Measurements from ENCODE around the gene FBXO46.
"Not testable (repeated sequence)": the region's sequence is repeated elsewhere in the genome, so short reads cannot be mapped to it uniquely, and the experiment has no call there.

Gene FBXO46

GRCh38 chr19:45691516-45692186 lies 39.0 kb downstream of the FBXO46 start, which contains the start of gene SNRPD2:
SNRPD2 (minus strand) TSS chr19:45691953; CDS start chr19:45691888, 65 bp downstream.
- TF ChIP-seq CTCF (conservative IDR thresholded peaks at IDR 0.05) = no peak
- TF ChIP-seq ZFX (IDR thresholded peaks at IDR 0.05) = peak; percentile 37; the same call in 1 of the 2 replicates
- peak within 1 kb of the TSS; percentile 86 for H3K27ac ChIP-seq

- H3K27ac ChIP-seq = no peak overlapping the region
- no peak for TF ChIP-seq CTCF (conservative IDR thresholded peaks at IDR 0.05)
- TF ChIP-seq ZFX (IDR thresholded peaks at IDR 0.05) = no peak
Observed at GRCh38 chr19:45687599-45687998, 43.1 kb downstream of the FBXO46 start.

GRCh38 chr19:45685045-45685444 lies 45.7 kb downstream of the FBXO46 start:
- not testable (repeated sequence) for H3K27ac ChIP-seq

GRCh38 chr19:45682908-45683307 lies 47.8 kb downstream of the FBXO46 start:
- H3K27ac ChIP-seq = no peak overlapping the region
- TF ChIP-seq ZFX (IDR thresholded peaks at IDR 0.05) = no peak
- no peak for TF ChIP-seq CTCF (conservative IDR thresholded peaks at IDR 0.05)

GRCh38 chr19:45682117-45682516 lies 48.6 kb downstream of the FBXO46 start:
- no peak for TF ChIP-seq ZFX (IDR thresholded peaks at IDR 0.05)
- no peak for TF ChIP-seq CTCF (conservative IDR thresholded peaks at IDR 0.05)
- H3K27ac ChIP-seq = peak overlapping the region; percentile 55

GRCh38 chr19:45681391-45682015 lies 49.2 kb downstream of the FBXO46 start:
- peak overlapping the region; percentile 55 for H3K27ac ChIP-seq
- TF ChIP-seq CTCF (conservative IDR thresholded peaks at IDR 0.05) = peak; percentile 90
- TF ChIP-seq ZFX (IDR thresholded peaks at IDR 0.05) = no peak

- H3K27ac ChIP-seq = no peak overlapping the region
- no peak; the same call in 1 of the 2 replicates for TF ChIP-seq CTCF (conservative IDR thresholded peaks at IDR 0.05)
- TF ChIP-seq ZFX (IDR thresholded peaks at IDR 0.05) = no peak
Observed at GRCh38 chr19:45677351-45678230, 53.1 kb downstream of the FBXO46 start.
